ENCODE measurements around the gene HNRNPA1. TPM values are rescaled to one million over a fixed set of nuclear protein-coding genes. Genes with fewer than 3 reads are reported as not detected.

HNRNPA1 gene
- polyA plus RNA-seq, 3 donors: 266 to 1,181 (median 308) TPM

GRCh38 chr12:54265364-54265812 is 15.1 kb upstream of the HNRNPA1 start:
- peaks cover 0 to 2% (median 1%) of the 10 kb centered on the region in 3 donors for H3K27me3 Mint-ChIP-seq (ENCODE audit: low read depth in 3 of 3)
- H3K4me1 Mint-ChIP-seq: peaks cover 31% of the 10 kb centered on the region
- no peak for DNase-seq
- no peaks in the 10 kb centered on the region for H3K9me3 Mint-ChIP-seq
- Histone ChIP-seq H3K79me2 (ENCODE audit: insufficient read depth, low read length) (peaks cover 99% of the 10 kb centered on the region), H3K4me3 (replicated peaks in 1 of 3; ENCODE audit: low read depth in 2 of 3, low read length in 3 of 3) (no peak overlapping the region), H3K36me3 (replicated peaks in 1 of 2; ENCODE audit: control insufficient read depth in 1 of 2, insufficient read depth in 2 of 2, low read length in 2 of 2) (no peaks in the 10 kb centered on the region), H3K4me1 (ENCODE audit: control insufficient read depth in 1 of 2, insufficient read depth in 2 of 2, low read length in 2 of 2) (peaks cover 13 to 30% of the 10 kb centered on the region in 2 donors), H4K20me1 (ENCODE audit: insufficient read depth, low read length) (no peaks in the 10 kb centered on the region), H3K9me3 (replicated peaks in 1 of 2; ENCODE audit: control insufficient read depth in 1 of 2, insufficient read depth in 1 of 2, low read length in 2 of 2) (no peaks in the 10 kb centered on the region), H3K4me2 (replicated peaks; ENCODE audit: extremely low read depth, low read length, poor library complexity, severe bottlenecking) (no peak overlapping the region), H3K9ac (ENCODE audit: insufficient read depth, low read length, poor library complexity, severe bottlenecking) (no peak overlapping the region), H3K27me3 (ENCODE audit: control insufficient read depth in 2 of 2, insufficient read depth in 2 of 2, low read length in 2 of 2) (no peaks in the 10 kb centered on the region), H2AFZ (ENCODE audit: insufficient read depth, low read depth, low read length, poor library complexity, severe bottlenecking) (no peak overlapping the region), H3K27ac (ENCODE audit: low read depth in 1 of 2, low read length in 2 of 2) (no peak overlapping the region)
- peak overlapping the region in 1 of 7 donors; percentile 64 for H3K27ac Mint-ChIP-seq
- peaks cover 0 to 3% of the 10 kb centered on the region in 2 donors for H3K36me3 Mint-ChIP-seq
- 97% methylated on average over 3 of the region's 4 CpGs for WGBS (ENCODE audit: insufficient coverage)
- intact Hi-C loops (cut with micrococcal nuclease): no loop called here
- H3K4me3 Mint-ChIP-seq: no peak overlapping the region
- TF ChIP-seq CTCF (IDR thresholded peaks at IDR 0.05): no peak

GRCh38 chr12:54266852-54267251 is 13.7 kb upstream of the HNRNPA1 start:
- H3K4me3 Mint-ChIP-seq: no peak overlapping the region

More at GRCh38 chr12:54266852-54267251, 13.7 kb upstream of the HNRNPA1 start:
- no peak for DNase-seq
- no CpG with 5 or more reads among the region's 2 CpGs for WGBS (ENCODE audit: insufficient coverage)
- H3K4me1 Mint-ChIP-seq: peaks cover 24% of the 10 kb centered on the region
- peaks cover 97% of the 10 kb centered on the region for H3K79me2 ChIP-seq (ENCODE audit: insufficient read depth, low read length)
- no peak overlapping the region for H2AFZ ChIP-seq (ENCODE audit: insufficient read depth, low read depth, low read length, poor library complexity, severe bottlenecking)
- H3K27ac ChIP-seq (ENCODE audit: low read depth in 1 of 2, low read length in 2 of 2): no peak overlapping the region
- no peaks in the 10 kb centered on the region for H3K36me3 ChIP-seq (replicated peaks in 1 of 2; ENCODE audit: control insufficient read depth in 1 of 2, insufficient read depth in 2 of 2, low read length in 2 of 2)
- H3K9ac ChIP-seq (ENCODE audit: insufficient read depth, low read length, poor library complexity, severe bottlenecking): no peak overlapping the region
- no peaks in the 10 kb centered on the region for H4K20me1 ChIP-seq (ENCODE audit: insufficient read depth, low read length)
- H3K36me3 Mint-ChIP-seq: peaks cover 5 to 6% of the 10 kb centered on the region in 2 donors
- no peaks in the 10 kb centered on the region for H3K27me3 ChIP-seq (ENCODE audit: control insufficient read depth in 2 of 2, insufficient read depth in 2 of 2, low read length in 2 of 2)
- H3K27me3 Mint-ChIP-seq (ENCODE audit: low read depth in 3 of 3): peaks cover 0 to 1% (median 0%) of the 10 kb centered on the region in 3 donors
- H3K9me3 ChIP-seq (replicated peaks in 1 of 2; ENCODE audit: control insufficient read depth in 1 of 2, insufficient read depth in 1 of 2, low read length in 2 of 2): no peaks in the 10 kb centered on the region
- no peaks in the 10 kb centered on the region for H3K9me3 Mint-ChIP-seq
- TF ChIP-seq CTCF (IDR thresholded peaks at IDR 0.05): no peak
- intact Hi-C loops (cut with micrococcal nuclease): no loop called here
- H3K4me3 ChIP-seq (replicated peaks in 1 of 3; ENCODE audit: low read depth in 2 of 3, low read length in 3 of 3): no peak overlapping the region
- H3K27ac Mint-ChIP-seq: no peak overlapping the region
- H3K4me1 ChIP-seq (ENCODE audit: control insufficient read depth in 1 of 2, insufficient read depth in 2 of 2, low read length in 2 of 2): peaks cover 8 to 16% of the 10 kb centered on the region in 2 donors
- no peak overlapping the region for H3K4me2 ChIP-seq (replicated peaks; ENCODE audit: extremely low read depth, low read length, poor library complexity, severe bottlenecking)
